HG03469 (cell line): ENCODE data around the gene ZNF345.
A peak's percentile ranks its signal among the peaks of the same experiment; 100 is the strongest.

Source experiments
- ATAC-seq: cut with Tn5 transposase; IDR thresholded peaks from one replicate; pipeline ENCODE4 v1.9.1; 2021; ENCODE audit warnings: mild to moderate bottlenecking, moderate library complexity, moderate number of reproducible peaks; ENCODE audit not compliant: unreplicated experiment

ZNF345 gene

DNA sequence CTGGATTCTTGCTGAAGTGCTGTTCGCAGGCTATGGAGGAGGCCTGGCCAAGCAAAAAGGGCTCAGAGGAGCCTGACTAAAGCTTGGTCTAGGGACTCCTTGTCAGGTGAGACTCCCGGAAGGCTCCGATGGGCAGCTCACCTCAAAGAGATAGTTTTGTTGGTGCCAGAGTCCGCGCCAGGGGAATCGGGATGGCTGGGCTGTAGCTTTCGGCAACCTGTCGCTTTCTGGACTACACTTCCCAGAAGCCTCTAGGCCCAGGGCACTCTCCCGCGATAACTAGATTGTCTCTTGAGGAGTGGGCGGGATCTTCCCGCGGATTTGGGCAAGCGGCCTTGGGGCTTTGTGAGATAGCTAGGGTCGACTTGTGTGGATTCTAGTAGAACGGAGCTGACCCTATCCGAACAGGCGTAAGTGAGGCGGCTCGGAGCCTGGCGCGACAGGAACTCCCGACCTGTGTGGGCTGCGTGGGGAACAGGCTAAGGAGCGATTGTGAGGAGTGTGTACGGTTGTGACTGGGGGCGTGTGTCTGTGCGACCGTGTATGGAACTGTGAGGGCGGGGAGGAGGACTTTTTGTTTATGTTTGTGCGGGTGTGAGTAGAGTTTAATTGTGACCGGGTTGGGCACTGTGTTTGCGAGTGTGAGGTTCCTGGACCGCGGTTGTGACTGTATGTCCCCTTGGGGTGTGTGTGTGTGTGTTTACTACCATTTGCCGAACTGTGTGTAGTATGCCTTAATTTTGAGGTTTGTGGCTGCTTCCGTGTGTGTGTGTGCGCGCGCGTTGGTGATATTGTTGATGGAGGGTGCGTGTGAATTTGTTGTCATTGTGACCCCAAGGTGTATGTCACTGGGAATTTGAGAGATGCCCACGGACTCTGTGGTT lies at the start of gene ZNF345:
Gene ZNF345 (plus strand): TSS at position 318 of the 884 bp plus-strand sequence. CDS start 25,955 bp downstream, outside the sequence.
- peak; percentile 47 for ATAC-seq

DNA sequence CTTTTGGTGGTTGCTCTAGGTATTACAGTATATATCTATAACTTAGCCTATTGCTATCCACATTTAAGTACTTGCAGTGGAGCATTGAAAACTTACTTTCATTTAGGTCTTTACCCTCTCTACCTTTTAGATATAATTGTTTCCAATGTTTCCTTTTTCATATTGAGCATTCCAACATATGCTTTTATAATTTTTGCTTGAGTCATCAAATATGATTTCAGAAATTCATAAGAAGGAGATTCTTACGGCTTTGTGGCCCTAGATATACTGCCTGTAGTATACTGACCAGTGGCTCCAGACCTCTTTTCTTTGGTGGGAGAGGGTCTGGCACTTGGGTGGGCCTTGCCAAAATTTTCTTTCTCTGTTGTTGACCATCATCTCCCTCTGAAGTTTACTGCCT lies 45.3 kb upstream of the ZNF345 start:
- no peak for ATAC-seq

DNA sequence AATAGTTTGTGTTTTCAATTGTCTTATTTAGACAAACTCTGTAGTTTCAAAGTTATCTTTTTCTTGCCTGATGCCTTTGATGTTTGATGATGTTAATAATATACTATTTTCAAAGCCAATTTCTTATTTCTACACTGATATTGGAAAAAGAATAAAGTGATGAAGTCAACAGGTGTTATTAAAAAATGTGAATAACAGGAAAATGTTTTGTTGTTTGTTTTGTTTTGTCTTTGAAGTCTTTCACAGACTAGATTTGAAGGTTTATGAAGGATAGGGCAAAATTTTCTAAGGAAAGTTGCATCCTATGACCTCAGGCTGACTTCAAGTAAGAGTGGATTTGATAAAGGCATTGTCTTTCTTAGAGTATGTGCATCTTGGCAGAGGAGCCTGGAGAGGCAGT lies 43.6 kb upstream of the ZNF345 start:
- no peak for ATAC-seq

DNA sequence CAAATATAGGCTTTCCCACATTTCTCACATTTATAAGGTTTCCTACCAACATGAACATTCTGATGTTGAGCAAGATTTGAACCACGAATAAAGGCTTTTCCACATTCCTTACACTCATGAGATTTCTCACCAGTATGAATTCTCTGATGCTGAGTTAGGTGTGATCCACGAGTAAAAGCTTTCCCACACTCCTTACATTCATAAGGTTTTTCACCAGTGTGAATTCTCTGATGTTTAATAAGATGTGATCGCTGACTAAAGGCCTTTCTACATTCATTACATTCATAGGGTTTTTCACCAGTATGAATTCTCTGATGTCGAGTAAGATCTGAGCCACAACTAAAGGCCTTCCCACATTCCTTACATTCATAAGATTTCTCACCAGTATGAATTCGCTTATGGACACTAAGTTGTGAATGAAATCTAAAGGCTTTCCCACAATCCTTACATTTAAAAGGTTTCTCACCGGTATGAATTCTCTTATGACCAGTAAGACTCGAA lies 31.5 kb upstream of the ZNF345 start:
- ATAC-seq, result no peak

DNA sequence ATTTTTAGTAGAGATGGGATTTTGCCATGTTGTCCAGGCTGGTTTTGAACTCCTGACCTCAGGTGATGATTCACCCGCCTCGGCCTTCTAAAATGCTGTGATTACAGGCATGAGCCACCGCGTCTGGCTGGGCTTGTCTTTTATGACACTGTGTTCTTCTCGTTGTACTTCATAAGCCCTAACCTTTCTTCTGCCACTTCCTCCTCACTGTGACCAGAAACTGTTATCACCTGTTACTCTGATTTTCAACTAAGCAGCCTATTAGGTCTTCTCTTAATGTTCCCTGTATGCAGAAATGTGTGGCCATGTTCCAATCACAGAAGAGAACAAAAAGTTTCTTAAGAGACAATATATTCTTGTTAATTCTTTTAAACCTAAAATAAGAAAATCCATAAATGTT lies 28.9 kb upstream of the ZNF345 start:
- ATAC-seq, result no peak

DNA sequence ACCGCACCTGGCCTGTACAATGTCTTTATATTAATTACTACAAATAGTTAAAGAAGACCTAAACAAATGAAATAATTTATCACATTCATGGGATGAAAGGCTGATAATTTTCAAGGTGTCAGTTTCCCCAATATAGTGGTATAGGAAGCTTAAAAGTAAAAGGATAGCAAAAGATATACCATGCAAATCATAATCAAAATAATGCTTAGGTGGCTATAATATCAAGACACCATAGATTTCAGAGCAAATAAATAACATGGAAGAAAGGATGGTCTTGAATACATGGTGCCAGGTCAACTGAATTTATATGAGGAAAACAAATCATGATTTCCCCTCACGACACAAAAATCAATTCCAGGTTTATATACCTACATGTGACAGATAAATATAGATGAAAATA lies 17.2 kb upstream of the ZNF345 start:
- ATAC-seq, result no peak

DNA sequence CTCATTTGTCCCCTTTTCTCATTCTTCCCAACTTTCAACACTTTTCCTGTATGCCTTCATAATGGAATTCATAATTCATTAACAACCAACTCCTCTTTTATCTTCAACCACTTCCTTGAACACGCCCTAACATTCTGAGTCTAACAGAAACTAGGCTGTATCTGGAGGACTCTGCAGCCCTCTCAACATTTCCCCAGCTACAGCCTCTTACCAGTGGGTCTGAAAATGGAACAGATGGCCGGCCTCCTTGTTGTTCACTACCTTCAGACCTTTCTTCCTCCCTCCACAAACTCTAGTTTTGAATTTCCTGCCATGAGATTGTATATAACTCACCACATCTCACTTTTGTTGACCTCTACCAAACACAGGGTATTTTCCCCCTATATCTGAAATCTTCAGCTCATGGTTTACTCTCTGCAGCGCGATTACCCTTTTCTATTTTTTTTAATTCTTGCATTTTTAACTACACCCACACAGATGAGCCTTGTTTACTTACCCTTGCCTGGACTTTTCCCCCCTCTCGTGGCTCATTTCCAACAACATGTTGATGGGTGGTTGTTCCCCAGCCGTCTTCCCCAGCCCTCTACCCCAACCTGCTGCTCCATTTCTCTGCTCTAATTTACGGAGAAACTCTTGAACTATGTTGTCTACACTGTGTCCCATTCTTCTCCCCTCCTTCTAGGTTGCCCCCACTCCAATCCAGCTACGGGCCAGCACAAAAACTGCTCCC lies 13.3 kb upstream of the ZNF345 start:
- ATAC-seq, result no peak

DNA sequence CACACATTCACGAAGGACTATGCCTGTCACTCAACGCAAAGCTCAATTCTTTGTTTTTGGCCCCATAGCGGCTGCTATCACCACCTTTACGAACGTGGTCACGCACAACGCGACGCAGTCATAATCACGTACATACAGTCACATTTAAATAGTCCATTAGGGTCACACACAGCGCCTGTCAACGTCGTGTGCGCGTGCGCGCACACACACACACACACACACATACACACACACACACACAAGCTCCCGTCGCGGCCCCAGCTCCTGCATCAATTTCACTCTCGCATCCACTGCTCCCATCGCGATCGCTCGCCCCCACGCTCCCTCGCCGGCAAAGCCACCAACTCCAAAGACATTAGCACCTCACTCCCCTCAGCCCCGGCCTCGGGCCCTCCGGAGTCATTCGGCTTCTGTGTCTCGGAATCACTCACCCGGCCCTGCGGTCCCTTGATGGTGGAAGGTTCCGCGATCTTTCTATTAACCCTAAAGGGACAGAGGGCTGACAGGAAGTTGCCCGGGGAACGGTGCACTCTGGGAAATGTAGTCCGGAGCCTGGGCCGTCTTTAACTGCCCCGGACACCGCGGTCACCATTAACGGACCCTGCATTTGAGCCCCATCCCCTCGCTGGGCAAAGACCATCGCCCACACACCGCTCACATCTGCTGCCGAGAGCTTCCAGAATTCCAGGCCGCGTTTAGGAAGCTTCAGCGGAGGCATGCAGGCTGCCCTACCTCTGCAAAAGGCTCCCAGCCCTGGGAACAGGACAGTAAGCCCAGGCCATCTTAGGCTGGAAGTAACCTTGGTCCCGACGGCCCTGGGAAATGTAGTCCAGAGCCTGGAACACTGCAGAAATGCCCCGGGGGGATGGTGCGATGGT lies 12.5 kb upstream of the ZNF345 start, which contains the start of gene ZNF790:
Gene ZNF790 (minus strand): TSS at position 482 of the 878 bp plus-strand sequence. CDS start 12,768 bp downstream, outside the sequence.
- peak; percentile 72 for ATAC-seq

DNA sequence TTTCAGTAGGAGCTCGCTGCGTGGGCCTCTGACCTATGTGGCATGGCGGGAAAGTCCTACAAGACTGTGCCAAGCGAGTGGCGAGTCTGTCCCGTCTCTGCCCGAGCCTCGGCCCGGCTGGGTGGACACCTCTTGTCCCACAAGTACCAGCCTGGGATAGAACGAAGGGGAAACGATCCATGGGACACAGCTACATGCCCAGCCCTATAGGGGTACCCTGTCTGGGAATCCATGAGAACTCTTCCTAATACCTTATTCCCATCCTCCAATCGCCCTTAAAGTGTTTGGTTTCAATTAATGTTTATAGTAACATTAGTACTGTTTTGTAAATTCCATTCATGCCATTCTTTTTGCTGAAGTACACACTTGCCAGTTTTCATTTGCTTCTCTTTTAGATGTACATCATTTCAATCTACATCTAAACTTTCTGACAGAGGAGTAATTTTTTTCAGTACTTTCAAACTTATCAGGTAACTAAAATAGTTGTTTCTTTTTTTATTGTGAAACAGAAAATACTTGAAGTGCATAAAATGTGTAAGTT lies 11.8 kb upstream of the ZNF345 start:
- no peak for ATAC-seq

DNA sequence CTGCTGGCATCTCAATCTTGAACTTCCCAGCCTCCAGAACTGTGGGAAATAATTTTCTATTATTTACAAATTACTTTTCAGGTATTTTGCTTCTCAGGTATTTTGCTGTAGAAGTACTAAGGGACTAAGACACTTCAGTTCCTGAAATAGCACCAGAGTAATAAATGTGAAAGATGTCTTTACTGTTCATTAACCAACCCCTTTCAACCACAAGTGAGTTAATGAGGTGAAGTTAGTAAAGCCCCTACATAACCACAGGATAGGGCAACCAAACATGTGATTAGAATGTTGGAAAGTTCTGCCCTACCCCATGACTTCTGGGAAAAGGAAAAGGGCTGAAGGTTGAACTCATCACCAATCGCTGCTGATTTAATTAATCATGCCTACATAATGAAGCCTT lies 2.7 kb upstream of the ZNF345 start:
- ATAC-seq, result no peak

DNA sequence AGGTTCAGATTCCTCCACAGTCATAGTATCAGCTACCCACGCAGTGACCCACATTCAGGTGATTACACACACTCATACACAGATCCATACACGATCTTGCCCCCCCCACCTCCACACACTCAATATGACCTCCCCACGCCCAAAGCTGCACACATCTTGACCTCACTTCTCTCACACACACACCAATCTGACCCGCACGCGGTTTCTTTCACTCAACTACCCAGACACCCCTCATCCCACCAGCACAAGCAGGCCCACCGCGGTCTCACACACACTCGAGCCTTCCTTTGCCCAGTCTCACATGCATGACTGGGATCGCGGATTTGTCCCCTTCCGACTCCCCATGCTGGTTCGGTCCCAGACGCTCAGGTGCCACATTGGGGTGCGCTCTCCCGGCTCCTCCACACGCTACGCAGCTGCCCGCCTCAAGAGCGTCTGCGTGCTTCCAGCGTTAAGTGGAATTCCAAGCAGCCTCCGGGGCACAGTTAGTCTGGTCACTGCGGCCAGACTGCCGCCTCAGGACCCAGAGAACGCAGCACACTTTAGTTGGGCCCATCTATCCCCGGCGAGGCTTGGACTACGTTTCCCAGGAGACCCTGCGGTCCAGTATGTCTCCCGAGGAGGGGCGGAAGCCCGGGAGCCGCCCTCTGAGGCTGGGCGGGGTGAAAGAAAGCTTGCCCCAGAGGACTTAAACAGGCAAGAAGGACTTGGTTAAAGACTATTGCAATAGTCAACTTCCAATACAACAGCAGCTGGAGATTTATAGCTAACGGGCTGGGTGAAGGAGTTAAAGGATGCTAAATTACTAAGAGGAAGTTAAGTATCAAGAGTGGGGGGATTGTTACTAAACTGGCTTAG lies 746 bp upstream of the ZNF345 start:
- ATAC-seq, result peak; percentile 52

DNA sequence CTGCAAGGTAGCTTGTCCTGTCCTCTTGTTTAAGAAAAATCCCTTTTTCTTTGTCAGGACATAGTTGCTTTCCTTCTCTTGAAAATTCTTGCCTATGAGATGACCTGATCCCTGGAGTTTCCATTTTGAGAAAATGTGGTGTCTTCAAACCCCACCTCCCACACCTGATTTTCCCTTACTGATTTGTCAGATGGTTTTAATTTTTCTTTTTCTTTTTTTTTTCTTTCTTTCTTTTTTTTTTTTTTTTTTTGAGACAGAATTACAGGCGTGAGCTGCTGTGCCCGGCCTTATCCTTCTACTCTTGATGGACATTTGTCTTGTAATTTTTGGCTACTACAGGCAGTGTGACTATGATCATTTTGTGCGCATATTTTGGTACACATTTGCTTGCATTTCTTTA lies 1.2 kb downstream of the ZNF345 start:
- ATAC-seq, result no peak

DNA sequence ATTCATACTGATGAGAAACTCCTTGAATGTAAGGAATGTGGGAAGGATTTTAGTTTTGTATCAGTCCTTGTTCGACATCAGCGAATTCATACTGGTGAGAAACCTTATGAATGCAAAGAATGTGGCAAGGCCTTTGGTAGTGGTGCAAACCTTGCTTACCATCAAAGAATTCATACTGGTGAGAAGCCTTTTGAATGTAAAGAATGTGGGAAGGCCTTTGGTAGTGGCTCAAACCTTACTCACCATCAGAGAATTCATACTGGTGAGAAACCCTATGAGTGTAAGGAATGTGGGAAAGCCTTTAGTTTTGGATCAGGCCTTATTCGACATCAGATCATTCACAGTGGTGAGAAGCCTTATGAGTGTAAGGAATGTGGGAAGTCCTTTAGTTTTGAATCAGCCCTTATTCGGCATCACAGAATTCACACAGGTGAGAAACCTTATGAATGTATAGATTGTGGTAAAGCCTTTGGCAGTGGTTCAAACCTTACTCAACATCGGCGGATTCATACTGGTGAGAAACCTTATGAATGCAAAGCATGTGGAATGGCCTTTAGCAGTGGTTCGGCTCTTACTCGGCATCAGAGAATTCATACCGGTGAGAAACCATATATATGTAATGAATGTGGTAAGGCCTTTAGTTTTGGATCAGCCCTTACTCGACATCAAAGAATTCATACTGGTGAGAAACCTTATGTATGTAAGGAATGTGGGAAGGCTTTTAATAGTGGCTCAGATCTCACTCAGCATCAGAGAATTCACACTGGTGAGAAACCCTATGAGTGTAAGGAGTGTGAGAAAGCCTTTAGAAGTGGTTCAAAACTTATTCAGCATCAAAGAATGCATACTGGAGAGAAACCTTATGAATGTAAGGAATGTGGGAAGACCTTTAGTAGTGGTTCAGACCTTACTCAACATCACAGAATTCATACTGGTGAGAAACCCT lies 26.6 kb downstream of the ZNF345 start:
- ATAC-seq, result no peak

DNA sequence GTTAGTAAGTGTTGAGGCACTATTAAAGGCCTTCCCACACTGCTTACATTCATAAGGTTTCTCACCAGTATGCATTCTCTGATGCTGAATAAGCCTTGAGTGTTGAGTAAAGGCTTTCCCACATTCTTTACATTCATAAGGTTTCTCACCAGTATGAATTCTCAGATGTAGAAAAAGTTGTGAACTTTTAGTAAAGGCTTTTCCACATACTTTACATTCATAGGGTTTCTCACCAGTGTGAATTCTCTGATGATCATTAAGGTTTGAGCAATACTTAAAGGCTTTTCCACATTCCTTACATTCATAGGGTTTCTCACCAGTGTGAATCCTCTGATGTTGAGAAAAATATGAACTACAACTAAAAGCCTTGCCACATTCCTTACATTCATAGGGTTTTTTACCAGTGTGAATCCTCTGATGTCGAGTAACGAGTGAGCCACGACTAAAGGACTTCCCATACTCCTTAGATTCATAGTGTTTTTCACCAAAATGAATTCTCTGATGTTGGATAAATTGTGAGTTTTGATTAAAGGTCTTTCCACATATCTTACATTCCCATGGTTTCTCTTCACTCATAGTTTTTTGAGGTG lies 41.2 kb downstream of the ZNF345 start:
- no peak for ATAC-seq

DNA sequence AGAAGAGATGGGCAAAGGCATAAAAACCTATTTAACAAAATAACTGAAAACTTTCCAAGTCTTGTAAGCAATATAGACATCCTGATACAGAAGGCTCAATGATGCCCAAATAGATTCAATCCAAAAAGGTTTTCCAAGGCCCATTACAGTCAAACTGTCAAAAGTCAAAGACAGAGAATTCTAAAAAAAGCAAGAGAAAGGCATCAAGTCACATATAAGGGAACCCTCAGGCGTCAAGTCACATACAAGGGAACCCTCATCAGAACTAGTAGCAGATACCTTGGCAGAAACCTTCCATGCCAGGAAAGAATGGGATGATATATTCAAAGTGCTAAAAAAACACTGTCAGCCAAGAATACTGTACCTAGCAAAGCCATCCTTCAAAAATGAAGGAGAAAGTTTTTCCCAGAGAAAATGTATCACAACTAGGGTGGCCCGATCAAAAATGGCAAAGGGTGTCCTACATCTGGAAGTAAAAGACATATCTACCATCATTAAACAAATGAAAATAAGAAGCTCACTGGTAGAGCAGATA lies 44.2 kb downstream of the ZNF345 start:
- ATAC-seq, result no peak

DNA sequence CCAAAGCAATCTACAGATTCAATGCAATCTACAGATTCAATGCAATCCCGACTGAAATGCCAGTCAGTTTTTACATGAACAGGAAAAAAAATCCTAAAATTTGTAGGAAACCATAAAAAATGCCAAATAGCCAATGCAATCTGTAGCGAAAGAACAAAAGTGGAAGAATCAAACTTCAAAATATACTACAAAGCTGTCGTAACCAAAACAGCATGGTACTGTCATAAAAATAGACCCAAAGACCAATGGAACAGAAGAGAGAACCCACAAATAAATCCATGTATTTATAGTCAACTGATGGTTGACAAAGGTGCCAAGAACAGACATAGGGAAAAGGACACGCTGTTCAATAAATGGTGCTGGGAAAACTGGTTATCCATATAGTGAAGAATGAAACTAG lies 47.7 kb downstream of the ZNF345 start:
- ATAC-seq, result no peak

DNA sequence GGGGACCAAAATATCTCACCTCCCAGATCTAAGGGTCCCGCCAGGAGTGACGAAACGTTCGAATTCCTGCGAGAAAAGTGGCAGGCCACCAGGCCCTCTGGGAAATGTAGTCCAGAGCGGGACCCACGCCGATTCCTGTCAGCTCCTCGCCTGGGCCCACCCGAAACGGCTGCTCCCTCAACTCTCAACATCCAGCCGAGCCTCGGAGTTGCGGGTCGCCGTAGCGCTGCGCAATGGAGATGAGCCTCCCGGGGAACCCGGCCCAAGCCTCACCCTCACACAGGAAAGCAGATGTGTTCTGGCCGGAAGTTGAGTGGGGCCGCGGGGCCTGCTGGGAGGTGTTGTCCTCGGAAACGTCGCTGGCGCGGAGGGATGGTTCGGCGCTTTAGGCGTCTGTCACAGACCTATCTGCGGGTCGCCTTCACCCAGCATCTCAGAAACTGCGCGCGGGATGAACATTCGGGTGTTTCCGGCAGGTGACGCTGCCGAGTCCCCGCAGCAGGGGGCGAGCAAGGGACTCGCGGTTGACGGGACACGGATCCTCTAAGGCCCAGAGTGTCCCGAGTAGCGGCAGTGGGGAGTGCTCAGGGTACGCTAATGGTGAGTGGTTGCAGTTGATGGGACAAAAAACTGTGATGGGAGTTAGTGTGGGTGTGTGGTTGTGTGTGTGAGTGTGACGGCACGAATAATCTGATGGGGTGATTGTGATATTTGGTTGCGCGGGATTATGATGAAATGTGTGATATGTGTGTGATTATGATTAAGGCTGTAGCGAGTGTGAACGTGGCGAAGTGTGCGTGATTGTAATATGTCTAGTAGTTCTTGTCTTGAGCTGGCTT lies 65.5 kb downstream of the ZNF345 start, which contains the start of the genes ZNF568 and ZNF829:
Gene ZNF568 (plus strand): TSS at position 341 of the 839 bp plus-strand sequence. CDS start 6,439 bp downstream, outside the sequence.
Gene ZNF829 (minus strand): TSS at position 300 of the 839 bp plus-strand sequence. CDS start 1,124 bp downstream, outside the sequence.
- peak; percentile 62 for ATAC-seq
